HL-60 (cell line): Measurements from ENCODE around the gene TNIP1.

Experiments used
- POLR2AphosphoS5 ChIP-seq: IDR thresholded peaks from 2 replicates; pipeline ENCODE4 v1.6.1; 2012; ENCODE audit warnings: low read depth
- SPI1 ChIP-seq: IDR thresholded peaks from 2 replicates; pipeline ENCODE4 v1.6.1; 2012; ENCODE audit warnings: low read depth, mild to moderate bottlenecking, borderline replicate concordance
- TF ChIP-seq, protein P1 (sequence below): IDR thresholded peaks from one replicate; pipeline ENCODE4 v1.5.1; 2011; ENCODE audit warnings: low read length, control low read depth, inconsistent platforms; ENCODE audit not compliant: insufficient read depth

DNA sequence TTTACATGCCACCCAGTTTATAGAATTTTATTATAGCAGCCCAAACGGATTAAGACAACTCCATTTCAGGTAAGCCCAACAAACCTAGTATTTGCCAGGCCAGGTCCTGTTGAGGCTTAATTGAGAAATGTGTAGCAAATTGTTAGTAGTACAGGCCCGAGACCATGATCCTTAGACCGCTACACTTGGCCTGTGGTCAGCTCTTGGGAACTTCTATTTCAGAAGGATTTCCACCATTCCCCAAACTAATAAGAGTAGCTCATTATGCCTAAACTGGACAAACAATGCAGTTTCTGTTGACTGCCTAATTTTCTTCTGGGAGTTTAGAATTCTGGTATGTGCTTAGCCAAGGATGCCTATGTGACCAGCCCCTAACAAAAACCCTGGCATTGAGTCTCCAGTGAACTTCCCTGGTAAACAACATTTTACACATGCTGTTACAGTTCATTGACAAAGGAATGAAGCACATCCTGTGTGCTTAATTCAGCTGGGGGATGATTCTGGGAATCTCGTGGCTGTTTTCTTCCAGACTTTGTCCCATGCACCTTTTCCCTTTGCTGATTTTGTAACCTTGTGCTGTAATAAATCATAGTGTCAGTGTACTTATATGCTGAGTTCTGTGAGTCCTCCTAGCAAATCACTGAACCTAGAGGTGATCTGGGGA, 66.0 kb downstream of the TNIP1 start:
- TF ChIP-seq, protein P1, sequence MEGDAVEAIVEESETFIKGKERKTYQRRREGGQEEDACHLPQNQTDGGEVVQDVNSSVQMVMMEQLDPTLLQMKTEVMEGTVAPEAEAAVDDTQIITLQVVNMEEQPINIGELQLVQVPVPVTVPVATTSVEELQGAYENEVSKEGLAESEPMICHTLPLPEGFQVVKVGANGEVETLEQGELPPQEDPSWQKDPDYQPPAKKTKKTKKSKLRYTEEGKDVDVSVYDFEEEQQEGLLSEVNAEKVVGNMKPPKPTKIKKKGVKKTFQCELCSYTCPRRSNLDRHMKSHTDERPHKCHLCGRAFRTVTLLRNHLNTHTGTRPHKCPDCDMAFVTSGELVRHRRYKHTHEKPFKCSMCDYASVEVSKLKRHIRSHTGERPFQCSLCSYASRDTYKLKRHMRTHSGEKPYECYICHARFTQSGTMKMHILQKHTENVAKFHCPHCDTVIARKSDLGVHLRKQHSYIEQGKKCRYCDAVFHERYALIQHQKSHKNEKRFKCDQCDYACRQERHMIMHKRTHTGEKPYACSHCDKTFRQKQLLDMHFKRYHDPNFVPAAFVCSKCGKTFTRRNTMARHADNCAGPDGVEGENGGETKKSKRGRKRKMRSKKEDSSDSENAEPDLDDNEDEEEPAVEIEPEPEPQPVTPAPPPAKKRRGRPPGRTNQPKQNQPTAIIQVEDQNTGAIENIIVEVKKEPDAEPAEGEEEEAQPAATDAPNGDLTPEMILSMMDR = no peak
- TF ChIP-seq POLR2AphosphoS5 (no peak), SPI1 (no peak)
